ENCODE measurements around the gene MGMT. TPM values are rescaled to one million over a fixed set of nuclear protein-coding genes. Genes with fewer than 3 reads are reported as not detected.

Gene MGMT
- total and polyA plus RNA-seq, 2 donors (not counting 3 experiments of a cell fraction or from before 2014, with no cell fraction given), result 15.0 to 15.2 TPM

DNA sequence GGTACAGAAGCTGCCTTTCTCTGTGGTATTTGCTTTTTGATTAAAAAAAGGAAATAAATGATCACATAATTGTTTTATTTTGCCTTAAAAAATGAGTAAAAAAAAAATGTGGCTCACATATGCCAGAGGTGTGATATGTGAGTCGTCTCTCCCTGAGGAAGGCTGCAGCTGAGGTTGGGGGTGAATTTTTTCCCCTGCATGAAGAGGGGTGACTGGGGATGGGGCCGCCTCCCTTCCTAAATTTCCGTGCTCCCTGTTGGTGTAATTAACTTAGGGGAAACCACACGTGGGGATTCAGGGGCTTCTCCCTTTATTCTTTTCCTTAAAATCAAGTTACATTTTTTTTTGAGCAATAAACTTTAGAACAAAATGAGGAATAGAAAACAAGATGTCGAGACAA, 35.4 kb downstream of the MGMT start:
- Histone ChIP-seq H3K4me1 (ENCODE audit: control insufficient read depth, extremely low read depth, insufficient read depth, low read length) (no peaks in the 10 kb centered on the region), H3K27ac (ENCODE audit: insufficient read depth, low read depth, low read length) (no peak overlapping the region), H3K9me3 (replicated peaks; ENCODE audit: control insufficient read depth, insufficient read depth, low read length) (peaks cover 4% of the 10 kb centered on the region), H3K27me3 (ENCODE audit: control insufficient read depth in 2 of 2, insufficient read depth in 2 of 2, low read length in 2 of 2) (no peaks in the 10 kb centered on the region), H4K20me1 (replicated peaks; ENCODE audit: control insufficient read depth, extremely low read depth, insufficient read depth, low read length) (no peaks in the 10 kb centered on the region), H3K9me1 (replicated peaks; ENCODE audit: control insufficient read depth, extremely low read depth, insufficient read depth, low read length) (no peaks in the 10 kb centered on the region), H3K4me3 (replicated peaks in 1 of 3; ENCODE audit: insufficient read depth in 1 of 3, low read depth in 1 of 3, low read length in 3 of 3) (no peak overlapping the region), H3K9ac (replicated peaks; ENCODE audit: extremely low read depth, insufficient read depth, low read length) (no peak overlapping the region), H3K36me3 (ENCODE audit: control insufficient read depth in 2 of 2, extremely low read depth in 1 of 2, insufficient read depth in 2 of 2, low read length in 2 of 2) (no peaks in the 10 kb centered on the region), H3K79me2 (ENCODE audit: control insufficient read depth, insufficient read depth, low read length) (no peaks in the 10 kb centered on the region), H2AFZ (ENCODE audit: low read depth, low read length) (no peak overlapping the region), H3K4me2 (ENCODE audit: insufficient read depth, low read length) (no peak overlapping the region)
- FAIRE-seq (no peak), DNase-seq (ENCODE audit: low read depth, low spot score) (no peak)
- dilution Hi-C loops (cut with MboI; ENCODE audit: extremely low pct_ligation_motif_present, low sequenced_read_pairs), result no loop called here
- TF ChIP-seq EZH2 (IDR thresholded peaks at IDR 0.05; ENCODE audit: borderline replicate concordance, low read depth, low read length, severe bottlenecking) (no peak), POLR2AphosphoS5 (IDR thresholded peaks at IDR 0.05; ENCODE audit: insufficient read depth, low read depth, low read length) (no peak), FOS (IDR thresholded peaks at IDR 0.05; ENCODE audit: borderline replicate concordance, insufficient read depth, low read length) (no peak), MYC (IDR thresholded peaks at IDR 0.05; ENCODE audit: low read depth, low read length) (no peak)
- BruUV-seq (replicated peaks), result no TSS peak
- ChIA-PET POLR2A (no interaction called here), CTCF (no interaction called here)
- intact Hi-C loops (cut with micrococcal nuclease), result no loop called here

- no peak overlapping the region for H2AFZ ChIP-seq (ENCODE audit: low read depth, low read length)
- H3K9ac ChIP-seq (replicated peaks; ENCODE audit: extremely low read depth, insufficient read depth, low read length), result no peak overlapping the region
- ChIA-PET POLR2A (no interaction called here), CTCF (no interaction called here)
- DNase-seq (ENCODE audit: low read depth, low spot score), result no peak
- H3K4me1 ChIP-seq (ENCODE audit: control insufficient read depth, extremely low read depth, insufficient read depth, low read length), result no peaks in the 10 kb centered on the region
- H3K27ac ChIP-seq (ENCODE audit: insufficient read depth, low read depth, low read length), result no peak overlapping the region
- no peaks in the 10 kb centered on the region for H3K36me3 ChIP-seq (ENCODE audit: control insufficient read depth in 2 of 2, extremely low read depth in 1 of 2, insufficient read depth in 2 of 2, low read length in 2 of 2)
- H4K20me1 ChIP-seq (replicated peaks; ENCODE audit: control insufficient read depth, extremely low read depth, insufficient read depth, low read length), result no peaks in the 10 kb centered on the region
- TF ChIP-seq, protein P1, sequence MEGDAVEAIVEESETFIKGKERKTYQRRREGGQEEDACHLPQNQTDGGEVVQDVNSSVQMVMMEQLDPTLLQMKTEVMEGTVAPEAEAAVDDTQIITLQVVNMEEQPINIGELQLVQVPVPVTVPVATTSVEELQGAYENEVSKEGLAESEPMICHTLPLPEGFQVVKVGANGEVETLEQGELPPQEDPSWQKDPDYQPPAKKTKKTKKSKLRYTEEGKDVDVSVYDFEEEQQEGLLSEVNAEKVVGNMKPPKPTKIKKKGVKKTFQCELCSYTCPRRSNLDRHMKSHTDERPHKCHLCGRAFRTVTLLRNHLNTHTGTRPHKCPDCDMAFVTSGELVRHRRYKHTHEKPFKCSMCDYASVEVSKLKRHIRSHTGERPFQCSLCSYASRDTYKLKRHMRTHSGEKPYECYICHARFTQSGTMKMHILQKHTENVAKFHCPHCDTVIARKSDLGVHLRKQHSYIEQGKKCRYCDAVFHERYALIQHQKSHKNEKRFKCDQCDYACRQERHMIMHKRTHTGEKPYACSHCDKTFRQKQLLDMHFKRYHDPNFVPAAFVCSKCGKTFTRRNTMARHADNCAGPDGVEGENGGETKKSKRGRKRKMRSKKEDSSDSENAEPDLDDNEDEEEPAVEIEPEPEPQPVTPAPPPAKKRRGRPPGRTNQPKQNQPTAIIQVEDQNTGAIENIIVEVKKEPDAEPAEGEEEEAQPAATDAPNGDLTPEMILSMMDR (IDR thresholded peaks at IDR 0.05; ENCODE audit: extremely low read depth in 1 of 2, insufficient read depth in 1 of 2, low read depth in 1 of 2, low read length in 2 of 2), result no peak
- TF ChIP-seq JUN (IDR thresholded peaks at IDR 0.05; ENCODE audit: borderline replicate concordance, insufficient read depth, insufficient read length, low read depth) (no peak), POLR2AphosphoS5 (IDR thresholded peaks at IDR 0.05; ENCODE audit: insufficient read depth, low read depth, low read length) (no peak), GATA2 (IDR thresholded peaks at IDR 0.05; ENCODE audit: insufficient read depth, insufficient read length, low read depth, low read length) (no peak), EZH2 (IDR thresholded peaks at IDR 0.05; ENCODE audit: borderline replicate concordance, low read depth, low read length, severe bottlenecking) (no peak), POLR2A (IDR thresholded peaks at IDR 0.05; ENCODE audit: low read depth, low read length) (no peak), FOS (IDR thresholded peaks at IDR 0.05; ENCODE audit: borderline replicate concordance, insufficient read depth, low read length) (no peak), MYC (IDR thresholded peaks at IDR 0.05; ENCODE audit: low read depth, low read length) (no peak)
- TF ChIP-seq, protein P2, sequence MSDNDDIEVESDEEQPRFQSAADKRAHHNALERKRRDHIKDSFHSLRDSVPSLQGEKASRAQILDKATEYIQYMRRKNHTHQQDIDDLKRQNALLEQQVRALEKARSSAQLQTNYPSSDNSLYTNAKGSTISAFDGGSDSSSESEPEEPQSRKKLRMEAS (IDR thresholded peaks at IDR 0.05; ENCODE audit: insufficient read depth, insufficient read length), result no peak
- H3K4me2 ChIP-seq (ENCODE audit: insufficient read depth, low read length), result no peak overlapping the region
- dilution Hi-C loops (cut with MboI; ENCODE audit: extremely low pct_ligation_motif_present, low sequenced_read_pairs) (no loop called here), intact Hi-C loops (cut with micrococcal nuclease) (no loop called here)
- no peaks in the 10 kb centered on the region for H3K9me1 ChIP-seq (replicated peaks; ENCODE audit: control insufficient read depth, extremely low read depth, insufficient read depth, low read length)
- no peak for FAIRE-seq
- no peaks in the 10 kb centered on the region for H3K79me2 ChIP-seq (ENCODE audit: control insufficient read depth, insufficient read depth, low read length)
- H3K9me3 ChIP-seq (replicated peaks; ENCODE audit: control insufficient read depth, insufficient read depth, low read length), result peaks cover 2% of the 10 kb centered on the region
- no peaks in the 10 kb centered on the region for H3K27me3 ChIP-seq (ENCODE audit: control insufficient read depth in 2 of 2, insufficient read depth in 2 of 2, low read length in 2 of 2)
- H3K4me3 ChIP-seq (replicated peaks in 1 of 3; ENCODE audit: insufficient read depth in 1 of 3, low read depth in 1 of 3, low read length in 3 of 3), result no peak overlapping the region
- no TSS peak for BruUV-seq (replicated peaks)
These were observed 38.5 kb downstream of the MGMT start for GRCh38 chr10:129505500-129506075.
